ENCODE results near the gene FBXO2.

DNA sequence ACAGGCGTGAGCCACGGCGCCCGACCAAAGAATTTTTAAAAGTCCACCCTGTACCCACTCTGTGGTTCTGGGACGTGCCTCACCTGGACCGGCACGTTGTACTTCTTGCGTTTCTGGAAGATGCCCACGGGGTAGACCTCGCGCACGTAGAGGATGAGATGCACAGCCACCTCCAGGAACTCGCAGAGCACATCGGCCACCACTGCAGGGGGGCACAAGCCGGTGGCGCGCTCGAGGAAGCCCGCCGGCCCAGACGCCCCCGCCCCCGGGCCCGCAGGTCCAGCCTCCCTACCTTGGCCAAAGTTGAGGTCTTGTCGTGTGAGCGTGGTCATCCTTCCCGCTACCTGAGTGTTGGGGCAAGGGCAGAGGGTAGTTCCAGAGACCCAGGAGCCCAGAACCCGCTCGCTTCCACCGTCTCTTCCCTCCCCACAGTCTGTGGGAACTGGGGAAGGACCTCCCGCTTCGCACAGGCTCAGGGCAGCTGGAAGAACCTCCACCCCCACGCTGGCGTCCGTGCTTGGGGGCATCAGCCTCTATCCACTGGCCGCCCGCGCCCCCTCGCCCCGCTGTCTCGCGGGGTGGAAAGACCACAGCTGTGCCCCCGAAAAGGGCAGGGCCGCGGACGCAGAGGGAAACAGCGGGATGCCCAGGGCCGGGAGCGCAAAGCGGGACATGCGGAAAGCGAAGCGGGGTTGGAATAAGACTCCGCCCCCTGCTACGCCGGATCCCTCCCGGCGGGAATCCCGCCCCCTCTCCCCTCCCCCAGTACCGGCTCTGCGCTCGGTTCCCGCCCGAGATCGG lies 26.2 kb upstream of the FBXO2 start:
- TF ChIP-seq, protein P1, sequence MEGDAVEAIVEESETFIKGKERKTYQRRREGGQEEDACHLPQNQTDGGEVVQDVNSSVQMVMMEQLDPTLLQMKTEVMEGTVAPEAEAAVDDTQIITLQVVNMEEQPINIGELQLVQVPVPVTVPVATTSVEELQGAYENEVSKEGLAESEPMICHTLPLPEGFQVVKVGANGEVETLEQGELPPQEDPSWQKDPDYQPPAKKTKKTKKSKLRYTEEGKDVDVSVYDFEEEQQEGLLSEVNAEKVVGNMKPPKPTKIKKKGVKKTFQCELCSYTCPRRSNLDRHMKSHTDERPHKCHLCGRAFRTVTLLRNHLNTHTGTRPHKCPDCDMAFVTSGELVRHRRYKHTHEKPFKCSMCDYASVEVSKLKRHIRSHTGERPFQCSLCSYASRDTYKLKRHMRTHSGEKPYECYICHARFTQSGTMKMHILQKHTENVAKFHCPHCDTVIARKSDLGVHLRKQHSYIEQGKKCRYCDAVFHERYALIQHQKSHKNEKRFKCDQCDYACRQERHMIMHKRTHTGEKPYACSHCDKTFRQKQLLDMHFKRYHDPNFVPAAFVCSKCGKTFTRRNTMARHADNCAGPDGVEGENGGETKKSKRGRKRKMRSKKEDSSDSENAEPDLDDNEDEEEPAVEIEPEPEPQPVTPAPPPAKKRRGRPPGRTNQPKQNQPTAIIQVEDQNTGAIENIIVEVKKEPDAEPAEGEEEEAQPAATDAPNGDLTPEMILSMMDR (conservative IDR thresholded peaks at IDR 0.05) = no peak
- peak; percentile 60; the same call in 1 of the 2 replicates for TF ChIP-seq ZFX (IDR thresholded peaks at IDR 0.05)
